NCI-H187 (cell line): ENCODE measurements around the gene GPD1.
A peak's percentile ranks its signal among the peaks of the same experiment; 100 is the strongest.
"Not testable (repeated sequence)": the region's sequence is repeated elsewhere in the genome, so short reads cannot be mapped to it uniquely, and the experiment has no call there.

ENCODE experiments used
- DNase-seq, 2 experiments: peaks; one replicate each; lab custom pipeline; 2025; lab: John Stamatoyannopoulos, UW

GPD1 gene

DNA sequence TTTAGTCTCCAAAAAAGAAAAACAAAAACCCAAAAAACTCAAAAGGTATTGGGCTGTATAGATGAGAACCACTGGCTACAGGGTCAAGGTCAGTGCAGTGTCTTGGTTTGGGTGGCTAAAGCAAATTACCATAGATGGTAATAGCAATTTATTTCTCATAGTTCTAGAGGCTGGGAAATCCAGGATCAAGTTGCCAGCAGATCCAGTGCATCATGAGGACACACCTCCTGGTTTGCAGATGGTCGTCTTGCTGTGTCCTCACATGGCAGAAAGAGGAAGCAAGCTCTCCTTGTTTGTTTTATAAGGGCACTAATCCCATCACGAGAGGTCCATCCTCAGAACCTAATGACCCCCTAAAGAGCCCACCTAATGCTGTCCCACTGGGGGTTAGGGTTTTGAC lies 19.4 kb downstream of the GPD1 start:
- no peak for DNase-seq

DNA sequence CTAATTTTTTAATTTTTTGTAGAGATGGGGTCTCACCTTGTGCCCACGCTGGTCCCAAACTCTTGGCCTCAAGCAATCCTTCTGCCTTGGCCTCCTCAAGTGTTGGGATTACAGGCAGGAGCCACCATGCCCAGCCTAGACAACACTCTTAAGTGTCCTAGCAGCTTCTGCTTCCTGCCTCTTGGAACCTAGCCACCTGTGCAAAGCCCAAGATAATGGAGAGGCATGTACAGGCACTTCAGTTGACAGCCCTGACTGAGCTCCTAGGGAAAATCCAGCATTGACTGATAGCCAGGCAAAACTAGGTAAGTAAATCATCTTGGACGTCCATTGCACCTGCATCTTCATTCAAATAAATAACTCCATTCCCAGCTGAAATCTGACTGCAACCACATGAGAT lies 23.7 kb downstream of the GPD1 start:
- peak; percentile 22 to 67 for DNase-seq

DNA sequence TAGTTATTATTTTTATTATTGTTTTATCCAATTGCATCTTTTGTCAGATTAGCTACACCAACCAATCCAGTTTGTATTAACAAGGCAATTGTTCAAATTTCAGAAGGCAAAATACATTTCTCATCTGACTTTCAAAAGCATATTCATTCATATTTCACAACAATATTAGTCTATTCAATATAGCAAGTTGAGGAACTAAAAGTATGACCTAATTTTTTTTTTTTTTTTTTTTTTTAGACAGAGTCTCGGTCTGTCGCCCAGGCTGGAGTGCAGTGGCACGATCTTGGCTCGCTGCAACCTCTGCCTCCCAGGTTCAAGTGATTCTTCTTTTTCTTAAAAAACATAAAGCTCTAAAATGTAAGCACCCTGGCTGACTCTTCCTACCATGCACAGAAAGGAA lies 25.5 kb downstream of the GPD1 start:
- DNase-seq: no peak

DNA sequence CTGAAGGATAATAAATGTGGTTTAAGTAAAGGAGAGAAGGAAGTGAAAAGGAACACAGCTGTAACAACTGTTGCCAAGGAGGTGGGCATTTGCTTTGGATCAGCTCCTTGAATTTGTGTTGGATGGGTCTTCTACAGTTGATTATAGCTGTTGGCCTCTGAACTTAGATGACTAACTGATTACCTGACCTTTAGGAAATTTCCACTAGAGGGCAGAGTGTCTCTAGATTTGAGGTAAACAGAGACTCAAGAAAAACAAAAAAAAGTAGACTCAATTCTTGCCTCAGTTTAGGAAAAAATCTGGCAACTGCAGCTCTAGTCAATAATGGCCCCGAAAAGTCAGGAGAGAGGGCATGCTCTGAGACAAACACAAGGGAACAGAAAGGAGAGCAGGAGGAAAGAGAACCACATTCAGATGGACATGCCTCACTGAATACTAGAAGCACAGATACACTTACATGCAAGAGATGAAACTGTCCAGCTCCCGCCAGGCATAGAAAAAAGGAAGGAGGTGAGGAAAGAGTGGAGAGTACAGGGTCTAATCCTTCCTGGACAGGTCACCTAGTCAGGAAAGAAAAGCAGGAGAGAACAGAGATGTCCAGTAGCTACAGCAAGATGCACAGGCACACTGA lies 28.8 kb downstream of the GPD1 start:
- no peak for DNase-seq

DNA sequence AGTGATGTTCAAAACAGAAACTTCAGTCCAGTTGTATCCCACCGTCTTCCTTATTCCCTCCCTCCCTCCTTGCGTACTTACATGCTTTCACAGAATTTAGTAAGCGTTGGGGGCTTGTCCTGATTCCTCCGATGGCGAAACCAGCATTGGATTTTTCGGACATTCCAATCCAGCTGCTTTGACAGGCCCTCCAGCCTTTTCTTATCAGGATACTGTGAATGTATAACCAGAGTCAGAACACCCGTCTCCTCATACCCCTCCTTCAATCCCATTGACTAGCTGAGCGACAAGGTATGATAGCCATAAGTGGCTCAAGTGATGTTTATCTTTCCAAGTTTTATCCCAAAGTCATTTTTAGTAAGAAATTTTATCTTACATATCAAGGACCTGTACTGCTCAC lies 39.2 kb downstream of the GPD1 start:
- DNase-seq: no peak

DNA sequence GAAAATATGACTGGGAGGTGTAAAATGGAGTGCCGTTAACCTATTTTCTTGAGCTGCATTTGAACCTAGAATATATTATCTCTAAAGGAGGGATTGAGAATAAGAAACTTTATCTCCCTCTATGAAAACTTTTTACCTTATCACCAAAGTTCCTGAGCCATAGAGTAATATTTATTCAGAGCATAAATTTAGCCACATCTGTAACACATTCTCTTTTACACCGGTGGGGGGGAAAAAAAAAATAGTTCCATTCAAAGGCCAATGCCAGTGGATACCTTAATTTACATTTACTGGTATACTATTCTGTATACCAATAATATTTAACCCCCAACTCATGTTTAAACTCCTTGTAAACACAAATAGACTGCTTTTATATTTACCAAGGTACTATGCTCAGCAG lies 41.6 kb downstream of the GPD1 start:
- no peak for DNase-seq

DNA sequence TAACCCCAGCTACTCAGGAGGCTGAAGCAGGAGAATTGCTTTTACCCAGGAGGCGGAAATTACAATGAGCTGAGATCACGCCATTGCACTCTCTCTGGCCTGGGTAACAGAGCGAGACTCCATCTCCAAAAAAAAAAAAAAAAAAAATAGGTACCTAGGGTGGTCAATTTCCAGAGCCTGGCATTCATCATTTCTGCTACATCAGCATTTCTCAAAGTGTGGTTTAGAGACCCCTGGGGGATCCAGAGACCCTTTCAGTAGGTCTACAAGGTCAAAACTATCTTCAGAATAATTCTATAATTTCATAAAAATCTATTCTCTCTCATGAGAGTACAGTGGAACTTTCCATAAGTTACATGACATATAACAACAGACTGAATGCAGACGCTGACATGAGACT lies 43.5 kb downstream of the GPD1 start:
- DNase-seq: no peak

DNA sequence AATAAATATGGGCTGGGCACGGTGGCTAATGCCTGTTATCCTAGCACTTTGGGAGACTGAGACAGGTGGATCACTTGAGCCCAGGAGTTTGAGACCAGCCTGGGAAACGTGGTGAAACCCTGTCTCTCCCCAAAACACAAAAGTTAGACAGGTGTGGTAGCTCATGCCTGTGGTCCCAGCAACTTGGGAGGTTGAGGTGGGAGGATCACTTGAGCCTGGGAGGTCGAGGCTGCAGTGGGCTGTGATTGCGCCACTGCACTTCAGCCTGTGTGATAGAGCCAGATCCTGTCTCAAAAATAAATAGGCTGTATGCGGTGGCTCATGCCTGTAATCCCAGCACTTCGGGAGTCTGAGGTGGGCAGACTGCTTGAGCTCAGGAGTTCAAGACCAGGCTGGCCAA lies 44.2 kb downstream of the GPD1 start:
- not testable (repeated sequence) for DNase-seq

DNA sequence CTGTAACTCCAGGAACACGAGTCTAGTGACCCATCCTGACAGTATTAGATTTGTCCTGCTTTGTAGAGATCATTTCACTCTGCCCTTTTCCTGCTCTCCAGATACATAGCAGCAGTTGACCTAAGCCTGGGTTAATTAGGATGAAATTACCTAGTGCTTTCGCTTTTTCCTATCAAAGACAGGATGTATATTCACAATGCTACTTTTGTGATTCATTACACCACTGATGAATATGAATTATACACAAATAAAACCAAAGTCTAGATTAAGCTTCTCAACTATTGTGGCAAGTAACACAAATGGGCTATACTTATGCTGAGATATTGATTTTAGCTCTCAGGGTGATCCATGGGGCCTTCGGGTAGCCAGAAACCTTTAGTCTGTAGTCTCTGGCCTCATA lies 45.5 kb downstream of the GPD1 start:
- no peak for DNase-seq

DNA sequence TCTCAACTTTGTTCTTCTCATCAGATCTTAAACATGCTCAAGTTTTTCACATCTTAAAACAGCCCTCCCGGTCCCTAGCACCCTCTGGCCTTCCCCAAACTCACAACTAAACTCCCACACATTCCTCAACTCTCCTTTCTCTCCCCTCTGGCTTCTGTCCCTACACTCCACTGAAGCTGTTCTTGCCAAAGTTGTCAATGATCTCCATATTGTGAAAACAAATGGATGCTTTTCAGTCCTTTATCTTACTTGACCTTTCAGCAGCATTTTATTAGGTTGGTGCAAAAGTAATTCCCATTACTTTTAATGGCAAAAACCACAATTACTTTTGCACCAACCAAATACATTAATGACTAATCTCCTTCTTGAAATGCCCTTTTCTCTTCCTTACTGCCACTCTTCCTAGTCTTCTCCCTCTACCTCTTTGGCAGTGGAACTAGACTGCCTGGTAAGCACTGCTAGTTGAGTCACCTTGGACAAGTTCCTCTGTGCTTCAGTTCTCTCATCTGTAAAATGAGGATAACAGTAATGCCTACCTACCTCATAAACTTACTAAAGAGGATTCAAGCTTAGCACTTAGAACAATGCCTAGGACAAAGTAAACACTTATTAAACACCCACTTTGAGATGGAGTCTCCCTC lies 47.4 kb downstream of the GPD1 start:
- DNase-seq: no peak

DNA sequence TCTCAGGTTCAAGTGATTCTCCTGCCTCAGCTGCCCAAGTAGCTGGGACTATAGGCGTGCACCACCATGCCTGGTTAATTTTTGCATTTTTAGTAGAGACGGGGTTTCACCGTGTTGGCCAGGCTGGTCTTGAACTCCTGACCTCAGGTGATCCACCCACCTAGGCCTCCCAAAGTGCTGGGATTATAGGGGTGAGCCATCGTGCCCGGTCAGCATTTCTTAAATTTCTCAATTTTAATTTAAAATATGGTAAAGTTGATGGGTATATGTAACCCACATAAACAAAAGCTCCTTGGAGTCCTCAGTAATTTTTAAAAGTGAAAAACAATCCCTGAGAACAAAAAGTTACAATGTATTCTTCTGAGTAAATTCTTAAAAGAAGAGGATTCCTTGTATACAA lies 51.1 kb downstream of the GPD1 start:
- DNase-seq: not testable (repeated sequence)

DNA sequence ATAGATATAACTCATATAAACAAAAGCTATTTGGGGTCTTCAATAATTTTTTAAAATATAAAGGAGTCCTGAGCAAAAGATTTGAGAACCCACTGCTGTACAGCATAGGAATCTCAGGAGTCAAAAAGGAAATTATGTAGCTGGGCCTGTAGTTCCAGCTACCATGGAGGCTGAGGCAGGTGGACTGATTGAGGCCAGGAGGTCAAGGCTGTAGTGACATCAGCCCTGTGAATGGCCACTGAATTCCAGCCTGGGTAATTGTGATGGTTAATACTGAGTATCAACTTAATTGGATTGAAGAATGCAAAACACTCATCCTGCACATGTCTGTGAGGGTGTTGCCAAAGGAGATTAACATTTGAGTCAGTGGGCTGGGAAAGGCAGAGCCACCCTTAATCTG lies 52.8 kb downstream of the GPD1 start:
- DNase-seq: no peak

DNA sequence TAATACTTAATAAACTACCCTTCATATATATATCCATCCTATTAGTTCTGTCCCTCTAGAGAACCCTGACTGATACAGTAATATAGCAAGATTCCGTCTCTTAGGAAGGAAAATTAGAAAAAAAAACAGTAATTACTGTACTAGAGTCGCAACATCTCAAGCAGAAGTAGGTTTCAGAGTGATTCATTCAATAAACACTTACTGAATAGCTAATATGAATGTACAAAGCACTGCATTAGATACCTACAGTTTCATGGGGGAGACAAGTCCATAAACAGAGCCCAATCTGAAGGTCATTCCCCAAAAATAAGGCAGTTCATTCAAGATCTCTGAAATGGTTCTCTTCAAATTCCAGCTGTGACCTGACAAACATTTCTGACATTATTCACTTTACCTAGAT lies 53.5 kb downstream of the GPD1 start:
- DNase-seq: no peak

DNA sequence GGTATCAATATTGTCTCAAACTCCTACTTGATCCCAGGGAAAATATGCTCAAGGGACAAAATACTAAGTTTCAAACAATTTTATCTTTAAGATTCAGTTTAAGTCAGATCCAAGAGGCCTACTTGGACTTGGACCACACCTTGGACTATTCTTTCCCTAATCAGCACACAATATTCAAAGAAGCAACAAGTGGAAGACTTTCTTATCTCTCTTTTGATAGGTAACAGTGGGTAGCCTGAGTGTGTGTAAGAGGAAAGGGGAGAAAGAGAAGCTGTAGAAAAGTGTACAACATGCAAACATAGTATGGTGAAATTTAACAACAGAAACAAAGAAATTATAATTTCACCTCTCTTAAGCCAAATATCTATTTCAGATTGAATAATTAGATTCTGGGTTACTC lies 56.8 kb downstream of the GPD1 start:
- DNase-seq: no peak
